GM18508 (cell line): ENCODE results near the gene ORAI2.
"Not testable (repeated sequence)": the region's sequence is repeated elsewhere in the genome, so short reads cannot be mapped to it uniquely, and the experiment has no call there.

Source experiments
- ATAC-seq: cut with Tn5 transposase; IDR thresholded peaks from one replicate; pipeline ENCODE4 v1.9.1; 2021; ENCODE audit warnings: moderate number of reproducible peaks; ENCODE audit not compliant: insufficient read depth, unreplicated experiment

ORAI2 gene

GRCh38 chr7:102444961-102445673 lies 11.7 kb downstream of the ORAI2 start:
- peak; percentile 40 for ATAC-seq

- ATAC-seq: no peak
Observed at GRCh38 chr7:102445674-102446071, 12.3 kb downstream of the ORAI2 start.

- ATAC-seq: no peak
Observed at GRCh38 chr7:102446387-102447156, 13.2 kb downstream of the ORAI2 start.

- ATAC-seq: no peak
Observed at GRCh38 chr7:102447311-102447710, 13.9 kb downstream of the ORAI2 start.

- no peak for ATAC-seq
Observed at GRCh38 chr7:102449136-102449535, 15.8 kb downstream of the ORAI2 start.

- ATAC-seq: no peak
Observed at GRCh38 chr7:102450242-102450641, 16.9 kb downstream of the ORAI2 start.

- ATAC-seq: no peak
Observed at GRCh38 chr7:102451371-102452054, 18.1 kb downstream of the ORAI2 start.

GRCh38 chr7:102452451-102452850 lies 19.1 kb downstream of the ORAI2 start:
- ATAC-seq: no peak

- no peak for ATAC-seq
Observed at GRCh38 chr7:102453319-102453718, 19.9 kb downstream of the ORAI2 start.

GRCh38 chr7:102454468-102454867 lies 21.1 kb downstream of the ORAI2 start:
- no peak for ATAC-seq

GRCh38 chr7:102454932-102455331 lies 21.6 kb downstream of the ORAI2 start:
- ATAC-seq: not testable (repeated sequence)

GRCh38 chr7:102455596-102455995 lies 22.2 kb downstream of the ORAI2 start:
- ATAC-seq: no peak

GRCh38 chr7:102456327-102456726 lies 23.0 kb downstream of the ORAI2 start:
- no peak for ATAC-seq

- ATAC-seq: no peak
Observed at GRCh38 chr7:102457352-102457924, 24.1 kb downstream of the ORAI2 start.

GRCh38 chr7:102459221-102459844 lies 26.0 kb downstream of the ORAI2 start:
- ATAC-seq: no peak

- ATAC-seq: no peak
Observed at GRCh38 chr7:102460467-102460866, 27.1 kb downstream of the ORAI2 start.

- ATAC-seq: no peak
Observed at GRCh38 chr7:102463841-102464576, 30.6 kb downstream of the ORAI2 start.

GRCh38 chr7:102464577-102465280 lies 31.4 kb downstream of the ORAI2 start, which contains the start of the genes ALKBH4 and LRWD1:
TSS of gene ALKBH4 (minus strand) at chr7:102464863. CDS start at chr7:102464836, 27 bp downstream.
TSS of gene LRWD1 (plus strand) at chr7:102464984. CDS start at chr7:102465081, 97 bp downstream.
- peak; percentile 37 for ATAC-seq

- no peak for ATAC-seq
Observed at GRCh38 chr7:102466097-102466496, 32.7 kb downstream of the ORAI2 start.
